Natural killer cell treated with Interleukin-12 subunit alpha and Interleukin-12 subunit beta and Interleukin-15 and Interleukin-18, amount 100 ng/mL, for 72 hours (primary cell): ENCODE results near the gene RPL13. TPM values are rescaled to one million over a fixed set of nuclear protein-coding genes. Genes with fewer than 3 reads are reported as not detected.
A peak's percentile ranks its signal among the peaks of the same experiment; 100 is the strongest.
"Not testable (repeated sequence)": the region's sequence is repeated elsewhere in the genome, so short reads cannot be mapped to it uniquely, and the experiment has no call there.

Experiments
- ATAC-seq, 2 donors: fragments of 150-1000 bp; cut with Tn5 transposase in 1 of 2; sonication (Bioruptor Pico), chemical (Tn5 transposase) in 1 of 2; 2 replicates each; pipeline ENCODE4 v1.10.0; 2021
- DNase-seq: peaks from one replicate; pipeline ENCODE4 v3.0.0; 2022; ENCODE audit warnings: low spot score
- H3K27ac Mint-ChIP-seq, 2 donors: 1 replicate in 1 of 2; 2 replicates in 1 of 2; pipeline ENCODE4 v1.8.0; 2022; ENCODE audit warnings: mixed read lengths in 2 of 2, mild to moderate bottlenecking in 1 of 2, moderate library complexity in 1 of 2
- H3K27me3 Mint-ChIP-seq, 2 donors: 1 replicate in 1 of 2; 2 replicates in 1 of 2; pipeline ENCODE4 v1.8.0; 2022; ENCODE audit warnings: mixed read lengths in 2 of 2
- H3K36me3 Mint-ChIP-seq: one replicate; pipeline ENCODE4 v1.8.0; 2022; ENCODE audit warnings: mixed read lengths
- H3K4me1 Mint-ChIP-seq, 2 donors: 1 replicate in 1 of 2; 2 replicates in 1 of 2; pipeline ENCODE4 v1.8.0; 2022; ENCODE audit warnings: low read depth in 2 of 2, mixed read lengths in 2 of 2, mild to moderate bottlenecking in 1 of 2
- H3K4me3 Mint-ChIP-seq: one replicate; pipeline ENCODE4 v1.8.0; 2022; ENCODE audit warnings: mixed read lengths
- H3K9me3 Mint-ChIP-seq: 2 replicates; pipeline ENCODE4 v1.8.0; 2022; ENCODE audit warnings: mixed read lengths
- total RNA-seq, 2 donors: library from RNA; stranded (reverse); gene quantifications; one replicate each; pipeline ENCODE4 v1.2.3, GENCODE V29; 2022

RPL13 gene
- total RNA-seq, 2 donors from 2014 or later = 1,294 to 1,944 TPM

GRCh38 chr16:89562939-89563338 is 2.5 kb downstream of the RPL13 start:
- H3K27ac Mint-ChIP-seq = peak overlapping the region; percentile 77 to 88
- H3K27me3 Mint-ChIP-seq = no peaks in the 10 kb centered on the region
- H3K4me3 Mint-ChIP-seq = peak overlapping the region; percentile 89
- H3K4me1 Mint-ChIP-seq = peaks cover 32 to 46% of the 10 kb centered on the region in 2 donors
- H3K36me3 Mint-ChIP-seq = peaks cover 23% of the 10 kb centered on the region
- no peaks in the 10 kb centered on the region for H3K9me3 Mint-ChIP-seq
- ATAC-seq (no peak), DNase-seq (no peak)

- Mint-ChIP-seq H3K4me3 (peak overlapping the region; percentile 39), H3K27me3 (no peaks in the 10 kb centered on the region), H3K27ac (peak overlapping the region; percentile 58 to 77), H3K36me3 (peaks cover 23% of the 10 kb centered on the region), H3K9me3 (no peaks in the 10 kb centered on the region), H3K4me1 (peaks cover 32 to 46% of the 10 kb centered on the region in 2 donors)
- ATAC-seq = no peak
- no peak for DNase-seq
Measured at GRCh38 chr16:89563639-89564392, 3.3 kb downstream of the RPL13 start.

- Mint-ChIP-seq H3K4me1 (peaks cover 29 to 43% of the 10 kb centered on the region in 2 donors), H3K9me3 (no peaks in the 10 kb centered on the region), H3K36me3 (peaks cover 23% of the 10 kb centered on the region), H3K27ac (peak overlapping the region; percentile 35 to 58), H3K27me3 (no peaks in the 10 kb centered on the region), H3K4me3 (peak overlapping the region; percentile 65)
- ATAC-seq = no peak
- DNase-seq = no peak
Measured at GRCh38 chr16:89564476-89565255, 4.2 kb downstream of the RPL13 start.

GRCh38 chr16:89565256-89565505 is 4.7 kb downstream of the RPL13 start:
- H3K27ac Mint-ChIP-seq = peak overlapping the region in 1 of 2 donors; percentile 35
- peak overlapping the region; percentile 65 for H3K4me3 Mint-ChIP-seq
- peaks cover 26 to 40% of the 10 kb centered on the region in 2 donors for H3K4me1 Mint-ChIP-seq
- no peaks in the 10 kb centered on the region for H3K9me3 Mint-ChIP-seq
- no peaks in the 10 kb centered on the region for H3K27me3 Mint-ChIP-seq
- H3K36me3 Mint-ChIP-seq = peaks cover 23% of the 10 kb centered on the region
- no peak for ATAC-seq
- DNase-seq = no peak

- ATAC-seq (peak; percentile 50 to 54), DNase-seq (no peak)
- Mint-ChIP-seq H3K4me3 (peak overlapping the region; percentile 42), H3K36me3 (peaks cover 23% of the 10 kb centered on the region), H3K27me3 (no peaks in the 10 kb centered on the region), H3K27ac (peak overlapping the region in 1 of 2 donors; percentile 35), H3K4me1 (peaks cover 26 to 40% of the 10 kb centered on the region in 2 donors), H3K9me3 (no peaks in the 10 kb centered on the region)
Measured at GRCh38 chr16:89565506-89566372, 5.3 kb downstream of the RPL13 start.

- H3K4me3 Mint-ChIP-seq = no peak overlapping the region
- H3K36me3 Mint-ChIP-seq = peaks cover 8% of the 10 kb centered on the region
- no peak overlapping the region for H3K27ac Mint-ChIP-seq
- peaks cover 14 to 26% of the 10 kb centered on the region in 2 donors for H3K4me1 Mint-ChIP-seq
- H3K27me3 Mint-ChIP-seq = peaks cover 7 to 8% of the 10 kb centered on the region in 2 donors
- DNase-seq (no peak), ATAC-seq (no peak)
- no peaks in the 10 kb centered on the region for H3K9me3 Mint-ChIP-seq
Measured at GRCh38 chr16:89567656-89568594, 7.4 kb downstream of the RPL13 start.

- peaks cover 7 to 17% of the 10 kb centered on the region in 2 donors for H3K4me1 Mint-ChIP-seq
- H3K9me3 Mint-ChIP-seq = no peaks in the 10 kb centered on the region
- peaks cover 4% of the 10 kb centered on the region for H3K36me3 Mint-ChIP-seq
- H3K27ac Mint-ChIP-seq = no peak overlapping the region
- no peak overlapping the region for H3K4me3 Mint-ChIP-seq
- ATAC-seq = peak in 1 of 2 donors; percentile 4
- DNase-seq = no peak
- peaks cover 7 to 13% of the 10 kb centered on the region in 2 donors for H3K27me3 Mint-ChIP-seq
Measured at GRCh38 chr16:89569506-89570341, 9.2 kb downstream of the RPL13 start.

GRCh38 chr16:89570342-89570923 is 10.0 kb downstream of the RPL13 start:
- H3K4me1 Mint-ChIP-seq = peaks cover 2 to 10% of the 10 kb centered on the region in 2 donors
- H3K27me3 Mint-ChIP-seq = peaks cover 7 to 13% of the 10 kb centered on the region in 2 donors
- ATAC-seq (no peak), DNase-seq (no peak)
- H3K36me3 Mint-ChIP-seq = no peaks in the 10 kb centered on the region
- no peak overlapping the region for H3K27ac Mint-ChIP-seq
- no peaks in the 10 kb centered on the region for H3K9me3 Mint-ChIP-seq
- H3K4me3 Mint-ChIP-seq = no peak overlapping the region

GRCh38 chr16:89570983-89571598 is 10.6 kb downstream of the RPL13 start:
- H3K9me3 Mint-ChIP-seq, H3K36me3 Mint-ChIP-seq, H3K4me1 Mint-ChIP-seq, H3K27ac Mint-ChIP-seq, DNase-seq, H3K4me3 Mint-ChIP-seq, ATAC-seq: not testable (repeated sequence)
- peaks cover 7 to 13% of the 10 kb centered on the region in 2 donors for H3K27me3 Mint-ChIP-seq

- H3K4me3 Mint-ChIP-seq = peak overlapping the region; percentile 22
Measured at GRCh38 chr16:89571636-89572035, 11.2 kb downstream of the RPL13 start.

GRCh38 chr16:89572073-89572484 is 11.6 kb downstream of the RPL13 start:
- no peaks in the 10 kb centered on the region for H3K36me3 Mint-ChIP-seq
- peaks cover 7 to 13% of the 10 kb centered on the region in 2 donors for H3K27me3 Mint-ChIP-seq
- DNase-seq (no peak), ATAC-seq (no peak)
- no peaks in the 10 kb centered on the region for H3K4me1 Mint-ChIP-seq
- H3K9me3 Mint-ChIP-seq = no peaks in the 10 kb centered on the region
- peak overlapping the region; percentile 22 for H3K4me3 Mint-ChIP-seq
- H3K27ac Mint-ChIP-seq = no peak overlapping the region

More at GRCh38 chr16:89571636-89572035, 11.2 kb downstream of the RPL13 start:
- no peaks in the 10 kb centered on the region for H3K4me1 Mint-ChIP-seq
- no peak for DNase-seq
- H3K27me3 Mint-ChIP-seq = peaks cover 7 to 13% of the 10 kb centered on the region in 2 donors
- no peak overlapping the region for H3K27ac Mint-ChIP-seq
- no peaks in the 10 kb centered on the region for H3K36me3 Mint-ChIP-seq
- H3K9me3 Mint-ChIP-seq = no peaks in the 10 kb centered on the region
- ATAC-seq = no peak
